GM12892 (cell line): ENCODE measurements around the gene UHMK1. TPM values are rescaled to one million over a fixed set of nuclear protein-coding genes. Genes with fewer than 3 reads are reported as not detected.
"Not testable (repeated sequence)": the region's sequence is repeated elsewhere in the genome, so short reads cannot be mapped to it uniquely, and the experiment has no call there.

Experiments used
- DNase-seq: peaks from one replicate; pipeline ENCODE4 v3.0.0; 2011; ENCODE audit not compliant: insufficient read length
- FAIRE-seq: peaks from 2 replicates; lab custom pipeline; 2011; peaks lifted over from hg19 to GRCh38; lab: Jason Lieb, UNC
- POLR2A ChIP-seq: IDR thresholded peaks from 2 replicates; pipeline ENCODE4 v1.6.1; 2011; ENCODE audit warnings: low read depth, low read length, control low read depth
- POLR2AphosphoS5 ChIP-seq: IDR thresholded peaks from 2 replicates; pipeline ENCODE4 v1.6.1; 2011; ENCODE audit warnings: low read depth, low read length, control low read depth
- TAF1 ChIP-seq: IDR thresholded peaks from 2 replicates; pipeline ENCODE4 v1.6.1; 2011; ENCODE audit warnings: low read depth, mild to moderate bottlenecking, control low read depth, low read length, borderline replicate concordance
- polyA plus RNA-seq: library from polyadenylated mRNA; unstranded; fragments of >200 nt; gene quantifications from one replicate; pipeline ENCODE4 v1.2.1, GENCODE V29; 2012; ENCODE audit warnings: missing spikeins, inconsistent platforms; ENCODE audit not compliant: missing spikeins

The UHMK1 gene
- 37.3 TPM for polyA plus RNA-seq

DNA sequence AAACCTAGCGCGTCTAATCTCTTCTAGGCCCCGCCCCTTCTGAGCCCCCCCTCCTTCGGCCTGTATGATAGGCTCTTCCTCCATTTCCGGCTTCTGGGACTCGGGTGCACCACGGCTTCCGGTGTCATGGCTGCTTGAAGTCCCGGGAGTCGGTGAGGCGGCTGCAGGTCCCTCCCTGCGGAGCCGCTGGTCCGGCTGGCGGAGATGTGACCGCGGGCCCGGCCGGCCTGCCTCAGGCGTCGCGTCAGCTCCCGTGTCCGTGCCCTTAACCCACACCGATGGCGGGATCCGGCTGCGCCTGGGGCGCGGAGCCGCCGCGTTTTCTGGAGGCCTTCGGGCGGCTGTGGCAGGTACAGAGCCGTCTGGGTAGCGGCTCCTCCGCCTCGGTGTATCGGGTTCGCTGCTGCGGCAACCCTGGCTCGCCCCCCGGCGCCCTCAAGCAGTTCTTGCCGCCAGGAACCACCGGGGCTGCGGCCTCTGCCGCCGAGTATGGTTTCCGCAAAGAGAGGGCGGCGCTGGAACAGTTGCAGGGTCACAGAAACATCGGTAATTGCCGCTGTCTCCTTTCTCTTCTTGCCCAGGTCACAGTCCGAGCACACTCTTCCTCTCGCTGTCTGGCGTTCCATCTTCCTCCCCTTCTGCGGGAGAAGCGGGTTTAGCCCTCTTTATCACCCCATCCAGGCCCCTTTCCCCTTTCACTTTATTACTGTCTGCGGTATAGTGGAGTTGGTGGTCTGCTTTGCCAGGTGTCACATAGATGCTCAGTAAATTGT lies at the start of gene UHMK1:
Gene UHMK1 (plus strand): TSS at position 96 of the 773 bp plus-strand sequence. CDS start 183 bp downstream, at position 279.
- TF ChIP-seq POLR2A (peak; percentile 85), POLR2AphosphoS5 (peak; percentile 83), TAF1 (peak; percentile 92)
- DNase-seq (peak; percentile 73), FAIRE-seq (peak; percentile 95)

DNA sequence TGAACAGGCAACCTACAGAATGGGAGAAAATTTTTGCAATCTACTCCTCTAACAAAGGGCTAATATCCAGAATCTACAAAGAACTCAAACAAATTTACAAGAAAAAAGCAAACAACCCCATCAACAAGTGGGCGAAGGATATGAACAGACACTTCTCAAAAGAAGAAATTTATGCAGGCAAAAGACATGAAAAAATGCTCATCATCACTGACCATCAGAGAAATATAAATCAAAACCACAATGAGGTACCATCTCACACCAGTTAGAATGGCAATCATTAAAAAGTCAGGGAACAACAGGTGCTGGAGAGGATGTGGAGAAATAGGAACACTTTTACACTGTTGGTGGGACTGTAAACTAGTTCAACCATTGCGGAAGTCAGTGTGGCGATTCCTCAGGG lies 43.3 kb upstream of the UHMK1 start:
- not testable (repeated sequence) for DNase-seq, FAIRE-seq

DNA sequence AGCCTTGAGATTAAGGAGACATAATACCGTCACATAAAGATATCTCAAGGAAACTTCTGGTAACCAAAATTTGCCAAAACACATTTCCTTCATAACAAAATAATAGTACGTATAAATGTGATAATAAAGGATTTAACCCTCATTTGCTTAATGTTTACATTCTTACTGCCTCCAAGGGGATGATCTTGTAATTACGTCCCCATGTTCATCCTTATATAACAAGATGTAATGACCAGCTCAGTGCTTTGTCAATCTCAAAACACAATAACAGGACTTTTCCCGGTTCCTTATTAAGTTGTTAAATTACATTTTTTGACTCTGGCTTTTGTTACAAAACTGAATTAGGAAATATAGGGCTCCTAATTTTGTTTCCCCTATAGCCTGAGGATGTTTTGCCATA lies 41.3 kb upstream of the UHMK1 start:
- no peak for FAIRE-seq
- TF ChIP-seq TAF1, result no peak
- TF ChIP-seq POLR2AphosphoS5, result no peak
- no peak for TF ChIP-seq POLR2A

GRCh38 chr1:162458236-162458635 lies 39.4 kb upstream of the UHMK1 start:
- FAIRE-seq (no peak), DNase-seq (no peak)
- no peak for TF ChIP-seq POLR2AphosphoS5

More for the DNA sequence above, 41.3 kb upstream of the UHMK1 start:
- DNase-seq, result no peak

DNA sequence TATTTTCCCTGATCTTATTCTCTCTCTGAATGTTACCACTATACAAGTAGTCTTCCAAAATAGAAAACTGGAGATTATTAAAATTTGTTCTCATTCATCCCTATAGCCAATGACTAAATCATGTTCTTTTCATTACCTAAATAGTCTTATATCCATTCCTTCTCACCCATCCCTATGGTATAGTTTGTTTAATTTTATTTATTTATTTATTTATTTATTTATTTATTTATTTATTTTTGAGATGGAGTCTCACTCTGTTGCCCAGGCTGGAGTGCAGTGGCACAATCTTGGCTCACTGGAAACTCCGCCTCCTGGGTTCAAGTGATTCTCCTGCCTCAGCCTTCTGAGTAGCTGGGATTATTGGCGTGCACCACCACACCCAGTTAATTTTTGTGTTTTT lies 35.2 kb upstream of the UHMK1 start:
- not testable (repeated sequence) for FAIRE-seq, DNase-seq

GRCh38 chr1:162463021-162463420 lies 34.6 kb upstream of the UHMK1 start:
- TF ChIP-seq TAF1 (no peak), POLR2AphosphoS5 (no peak), POLR2A (no peak)
- no peak for FAIRE-seq
- no peak for DNase-seq

GRCh38 chr1:162466797-162467196 lies 30.8 kb upstream of the UHMK1 start:
- no peak for TF ChIP-seq POLR2AphosphoS5
- TF ChIP-seq POLR2A, result no peak
- no peak for TF ChIP-seq TAF1
- FAIRE-seq, result no peak
- DNase-seq, result no peak

DNA sequence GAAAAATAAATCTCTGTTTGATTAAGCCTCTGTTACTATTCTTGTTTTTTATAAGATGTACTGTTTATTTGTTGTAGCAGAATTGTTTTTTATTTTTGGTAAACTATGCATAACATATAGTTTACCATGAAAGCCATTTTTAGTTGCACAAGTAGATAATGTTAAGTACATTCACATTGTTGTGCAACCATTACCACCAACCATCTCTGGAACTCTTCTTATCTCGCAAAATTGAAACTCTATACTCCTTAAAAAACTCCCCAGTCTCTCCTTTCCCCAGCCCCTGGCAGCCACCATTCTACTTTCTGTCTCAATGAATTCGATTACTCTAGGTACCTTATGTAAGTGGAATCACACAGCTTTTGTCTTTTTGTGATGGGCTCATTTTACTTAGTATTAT lies 27.4 kb upstream of the UHMK1 start:
- DNase-seq (no peak), FAIRE-seq (no peak)
- no peak for TF ChIP-seq POLR2AphosphoS5

GRCh38 chr1:162471290-162471853 lies 26.2 kb upstream of the UHMK1 start:
- TF ChIP-seq POLR2AphosphoS5 (no peak), TAF1 (no peak), POLR2A (no peak)
- no peak for DNase-seq
- FAIRE-seq, result no peak

DNA sequence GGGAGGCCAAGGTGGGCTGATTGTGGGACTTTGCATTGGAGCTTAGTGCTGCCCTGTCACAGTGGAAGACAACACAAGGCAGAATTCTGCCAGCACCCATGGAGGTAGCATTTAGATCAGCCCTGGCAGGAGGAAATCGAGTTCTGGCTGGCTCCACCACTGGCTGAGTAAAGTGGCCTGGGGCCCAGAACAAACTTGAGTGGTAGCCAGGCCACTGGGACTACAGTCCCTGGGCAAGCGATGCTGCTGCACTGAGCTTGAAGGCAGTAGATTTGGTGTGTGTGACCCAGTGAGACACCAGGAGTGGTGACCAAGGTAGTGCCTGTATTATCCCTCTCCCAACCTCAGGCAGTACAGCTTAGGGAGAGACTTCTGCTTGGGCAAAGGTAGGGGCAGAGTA lies 22.5 kb upstream of the UHMK1 start:
- FAIRE-seq (no peak), DNase-seq (no peak)
- TF ChIP-seq POLR2AphosphoS5 (no peak), TAF1 (no peak), POLR2A (no peak)

GRCh38 chr1:162475539-162476185 lies 22.0 kb upstream of the UHMK1 start:
- no peak for FAIRE-seq
- no peak for TF ChIP-seq POLR2AphosphoS5
- no peak for TF ChIP-seq TAF1
- no peak for TF ChIP-seq POLR2A
- DNase-seq, result no peak

DNA sequence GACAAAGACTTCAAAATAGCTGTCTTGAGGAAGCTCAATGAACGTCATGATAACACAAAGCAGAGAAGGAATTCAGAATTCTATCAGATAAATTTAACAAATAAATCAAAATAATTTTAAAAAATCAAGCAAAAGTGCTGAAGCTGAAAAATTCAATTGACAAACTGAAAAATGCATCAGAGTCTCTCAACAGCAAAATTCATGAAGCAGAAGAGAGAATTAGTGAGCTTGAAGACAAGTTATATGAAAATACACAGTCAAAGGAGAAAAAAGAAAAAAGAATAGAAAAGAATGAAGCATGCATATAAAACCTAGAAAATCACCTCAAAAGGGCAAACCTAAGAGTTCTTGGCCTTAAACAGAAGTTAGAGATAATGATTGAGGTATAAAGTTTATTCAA lies 21.0 kb upstream of the UHMK1 start:
- TF ChIP-seq TAF1, result no peak
- no peak for TF ChIP-seq POLR2AphosphoS5
- no peak for TF ChIP-seq POLR2A
- FAIRE-seq, result no peak
- DNase-seq, result no peak

DNA sequence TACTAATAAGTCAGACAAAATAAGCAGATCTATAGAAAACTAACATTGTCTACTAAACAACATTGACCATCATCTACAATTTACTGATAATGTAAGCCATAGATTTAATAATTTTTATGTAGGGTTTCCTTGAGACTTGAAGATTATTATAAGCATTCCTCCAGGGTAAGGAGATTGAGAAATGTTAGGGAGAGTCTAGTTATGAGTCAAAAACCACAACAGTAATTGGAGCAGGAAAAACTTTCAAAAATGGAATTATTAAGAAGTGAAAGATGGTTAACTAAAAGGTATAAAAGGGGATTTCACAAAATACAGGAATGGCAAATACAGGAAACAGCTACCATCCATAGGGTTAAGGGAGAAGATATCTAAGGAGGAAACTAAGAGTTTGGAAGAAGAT lies 12.4 kb upstream of the UHMK1 start:
- TF ChIP-seq TAF1 (no peak), POLR2A (no peak), POLR2AphosphoS5 (no peak)
- no peak for FAIRE-seq
- DNase-seq, result no peak
